Kidney tubule cell (primary cell): Measurements from ENCODE around the gene METTL9.
"Not testable (repeated sequence)": the region's sequence is repeated elsewhere in the genome, so short reads cannot be mapped to it uniquely, and the experiment has no call there.

Experiments
- DNase-seq: peaks from one replicate; pipeline ENCODE4 v3.0.0-alpha.2; 2018; ENCODE audit warnings: low spot score

METTL9 gene

DNA sequence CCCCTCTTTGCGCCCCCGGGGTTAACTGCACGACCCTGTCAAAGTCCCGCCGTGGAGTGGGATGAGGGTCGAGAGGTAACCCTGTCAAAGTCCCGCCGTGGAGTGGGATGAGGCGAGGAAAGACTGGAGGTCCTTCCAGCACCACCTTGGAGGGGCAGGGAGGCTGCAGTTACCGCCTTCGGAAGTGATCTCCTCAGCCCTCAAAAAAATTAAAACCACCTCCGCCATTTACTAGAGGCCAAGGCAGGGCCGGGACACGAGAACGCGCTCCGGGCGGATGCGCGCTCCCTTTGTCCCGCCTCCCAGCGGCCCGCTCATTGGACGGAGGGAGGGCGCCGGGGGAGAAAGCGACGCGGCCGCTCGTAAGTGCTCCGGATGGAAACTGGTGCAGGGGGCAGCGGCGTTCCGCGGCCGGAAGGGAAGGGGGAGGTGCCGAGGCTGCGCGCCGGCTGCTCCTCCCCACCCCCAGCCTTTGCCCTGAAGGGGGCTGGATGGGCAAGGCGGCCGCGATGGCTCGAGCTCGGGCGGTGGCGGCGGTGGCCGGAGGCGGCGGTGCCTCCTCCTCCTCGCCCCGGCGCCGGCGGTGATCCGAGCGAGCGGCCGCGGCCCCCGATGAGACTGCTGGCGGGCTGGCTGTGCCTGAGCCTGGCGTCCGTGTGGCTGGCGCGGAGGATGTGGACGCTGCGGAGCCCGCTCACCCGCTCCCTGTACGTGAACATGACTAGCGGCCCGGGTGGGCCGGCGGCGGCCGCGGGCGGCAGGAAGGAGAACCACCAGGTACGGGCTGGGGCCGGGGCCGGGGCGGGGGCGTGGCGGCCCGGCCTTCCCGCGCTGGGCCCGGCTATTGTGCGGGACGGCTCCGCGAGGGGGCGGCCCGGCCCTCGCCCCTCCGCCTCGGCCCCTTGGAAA is at the start of gene METTL9:
Gene METTL9 (plus strand): TSS at position 456 of the 909 bp plus-strand sequence. CDS start 157 bp downstream, at position 613.
- DNase-seq, result peak; percentile 96

DNA sequence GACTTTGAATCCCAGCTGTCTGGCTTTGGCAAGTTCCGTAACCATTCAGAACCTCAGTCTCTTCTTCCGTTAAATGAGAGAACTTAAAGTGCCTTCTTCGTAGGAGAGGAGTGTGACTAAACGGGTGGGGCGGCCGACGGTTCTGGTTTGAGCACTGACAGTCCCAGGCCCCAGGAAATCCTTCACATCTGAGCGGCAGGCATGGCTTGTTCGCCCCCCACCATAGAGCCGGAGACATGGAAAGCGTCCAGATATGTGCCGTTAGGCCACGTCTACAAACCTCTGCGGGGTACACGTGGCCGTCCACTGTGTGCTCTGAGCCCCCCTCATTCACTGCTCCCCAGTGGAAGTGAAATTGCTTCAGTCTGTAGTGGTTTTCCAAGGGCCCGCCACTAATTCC is 49.4 kb upstream of the METTL9 start:
- DNase-seq, result not testable (repeated sequence)

DNA sequence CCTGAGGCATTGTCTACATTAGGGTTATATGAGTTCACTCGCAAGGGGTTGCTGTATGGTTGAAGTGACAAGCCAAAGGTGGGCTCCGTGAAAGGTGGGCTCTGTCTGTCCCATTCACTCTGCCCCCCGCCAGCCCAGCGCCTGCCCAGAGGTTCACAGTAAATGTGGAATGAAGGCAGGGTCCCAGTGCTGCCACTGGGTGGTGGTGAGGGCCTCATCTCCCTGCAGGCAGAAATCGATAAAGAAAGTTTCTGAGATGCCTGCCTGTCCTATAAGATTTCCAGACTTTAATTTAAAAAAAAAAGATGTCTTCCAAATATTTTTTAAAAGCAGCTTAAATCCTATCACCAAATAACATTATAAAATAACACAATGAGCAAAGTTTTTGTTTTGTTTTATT is 48.9 kb upstream of the METTL9 start:
- not testable (repeated sequence) for DNase-seq

DNA sequence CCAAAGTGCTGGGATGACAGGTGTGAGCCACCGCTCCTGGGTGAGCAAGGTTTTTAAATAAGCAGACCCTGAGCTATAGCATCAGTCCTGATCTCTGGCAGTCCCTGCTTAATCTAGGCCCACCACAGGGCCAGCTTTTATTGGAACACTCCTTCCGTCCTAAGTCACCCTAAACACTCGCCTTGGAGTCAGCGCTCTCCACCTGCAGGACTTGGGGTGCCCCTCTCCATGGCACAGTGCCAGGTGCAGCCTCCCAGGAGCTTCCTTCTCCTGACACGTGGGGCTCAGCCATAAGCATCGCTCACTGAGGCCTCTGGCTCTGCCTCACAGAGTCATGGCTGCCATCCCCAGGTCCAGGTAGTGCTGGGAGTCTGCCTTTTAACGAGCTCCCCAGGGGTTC is 48.3 kb upstream of the METTL9 start:
- not testable (repeated sequence) for DNase-seq

DNA sequence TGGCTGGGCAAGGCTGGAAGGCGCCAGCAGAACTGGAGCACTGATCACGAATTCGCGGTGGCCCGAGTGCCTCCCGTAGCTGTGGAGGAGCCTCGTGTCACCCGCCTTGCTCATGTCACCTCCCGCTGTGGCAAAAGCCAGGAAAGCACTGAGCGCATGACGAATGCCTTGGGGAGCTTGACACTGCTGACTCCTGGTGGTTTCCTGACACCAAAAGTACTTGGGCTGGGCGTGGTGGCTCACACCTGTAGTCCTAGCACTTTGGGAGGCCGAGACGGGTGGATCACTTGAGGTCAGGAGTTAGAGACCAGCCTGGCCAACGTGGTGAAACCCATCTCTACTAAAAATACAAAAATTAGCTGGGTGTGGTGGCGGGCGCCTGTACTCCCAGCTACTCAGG is 47.8 kb upstream of the METTL9 start:
- DNase-seq, result not testable (repeated sequence)

DNA sequence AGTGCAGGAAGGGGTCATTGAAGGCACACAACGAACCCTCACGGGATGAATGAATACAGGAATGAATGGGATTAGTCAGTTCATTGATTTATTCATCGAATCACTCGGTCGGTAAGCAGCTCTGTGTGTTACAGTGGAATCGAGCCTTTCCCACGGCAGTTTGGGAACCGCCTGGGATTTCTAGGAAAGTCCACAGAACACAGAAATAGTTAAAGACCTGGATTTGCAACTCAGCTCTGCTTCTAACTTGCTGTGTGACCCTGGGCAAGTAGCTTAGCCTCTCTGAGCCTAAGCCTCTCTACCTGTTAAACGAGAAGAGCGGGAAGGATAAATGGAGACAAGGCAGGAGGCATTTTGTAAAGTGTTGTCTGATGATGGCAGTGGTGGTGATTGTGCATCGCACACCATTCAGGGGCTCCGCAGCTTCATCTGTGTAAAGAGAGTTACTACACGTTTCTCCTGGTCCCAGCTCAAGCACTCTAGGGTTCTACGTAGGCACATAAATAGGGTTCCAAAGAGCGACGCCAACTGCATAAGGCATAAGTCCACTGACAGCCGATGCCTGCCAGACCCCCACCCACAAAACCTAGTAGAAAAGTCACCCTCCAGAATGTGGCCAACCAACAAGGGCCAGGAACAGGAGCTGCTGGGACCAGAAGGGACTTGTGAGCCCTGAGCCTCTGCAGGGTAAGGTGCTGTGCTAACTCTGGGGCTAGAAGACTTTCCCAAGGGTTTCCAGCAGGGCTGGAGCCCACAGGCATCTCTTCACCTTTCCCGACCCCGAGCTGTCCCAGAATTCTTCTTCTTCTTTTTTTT is 45.7 kb upstream of the METTL9 start:
- DNase-seq, result peak; percentile 58

DNA sequence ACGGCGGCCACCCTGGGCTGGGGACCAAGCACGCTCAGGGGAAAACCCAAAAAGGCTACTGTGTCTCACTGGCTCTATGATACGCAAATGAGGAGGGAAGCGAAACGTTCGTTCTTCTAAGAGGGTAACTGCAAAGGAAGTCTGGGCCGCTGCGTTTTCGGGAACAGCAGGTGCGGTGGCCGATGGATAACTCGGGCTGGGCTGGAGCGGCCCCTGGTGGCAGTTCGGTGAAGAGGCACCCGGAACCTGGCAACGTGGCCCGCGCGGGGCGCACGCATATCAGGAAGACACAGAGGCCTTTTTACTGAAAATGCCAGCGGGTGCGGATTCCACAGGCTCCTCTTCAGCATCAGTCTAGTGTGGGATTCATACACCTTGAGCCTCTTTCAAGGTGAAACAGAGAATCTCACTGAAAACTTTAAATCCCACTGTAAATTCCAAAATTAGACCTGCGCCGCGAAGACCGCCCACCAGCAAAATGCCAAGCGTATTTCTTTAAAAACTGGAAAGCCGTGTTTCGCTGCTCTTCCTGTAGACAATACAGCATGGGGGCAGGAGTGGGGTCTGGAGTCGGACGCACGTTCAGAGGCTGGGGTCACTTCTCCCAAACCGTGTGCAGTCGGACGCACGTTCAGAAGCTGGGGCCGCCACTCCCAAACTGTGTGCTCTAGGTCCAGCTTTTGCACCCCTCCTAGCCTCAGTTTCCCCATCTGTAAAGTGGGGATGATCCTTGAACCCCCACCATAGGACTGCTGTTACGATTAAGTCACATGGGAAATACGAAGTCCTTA is 44.4 kb upstream of the METTL9 start:
- DNase-seq, result peak; percentile 79

DNA sequence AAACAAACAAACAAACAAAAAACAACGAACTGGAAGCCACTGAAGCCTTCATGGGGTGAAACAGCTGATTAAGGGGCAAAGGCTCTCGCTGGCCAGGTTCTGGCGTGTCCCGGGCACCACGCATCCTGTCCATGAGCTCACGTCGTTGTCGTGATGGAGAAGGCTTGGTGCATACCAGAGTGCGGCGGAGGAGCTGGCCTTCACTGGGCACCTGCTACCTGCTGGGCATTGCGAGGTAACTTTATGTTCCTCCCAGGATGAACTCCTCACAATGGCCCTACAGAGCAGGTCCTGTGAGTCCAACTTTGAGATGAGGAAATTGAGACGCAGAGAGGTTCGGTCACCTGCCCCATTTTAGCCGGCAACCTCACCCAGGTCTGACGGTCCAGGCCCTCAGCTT is 43.8 kb upstream of the METTL9 start:
- not testable (repeated sequence) for DNase-seq

DNA sequence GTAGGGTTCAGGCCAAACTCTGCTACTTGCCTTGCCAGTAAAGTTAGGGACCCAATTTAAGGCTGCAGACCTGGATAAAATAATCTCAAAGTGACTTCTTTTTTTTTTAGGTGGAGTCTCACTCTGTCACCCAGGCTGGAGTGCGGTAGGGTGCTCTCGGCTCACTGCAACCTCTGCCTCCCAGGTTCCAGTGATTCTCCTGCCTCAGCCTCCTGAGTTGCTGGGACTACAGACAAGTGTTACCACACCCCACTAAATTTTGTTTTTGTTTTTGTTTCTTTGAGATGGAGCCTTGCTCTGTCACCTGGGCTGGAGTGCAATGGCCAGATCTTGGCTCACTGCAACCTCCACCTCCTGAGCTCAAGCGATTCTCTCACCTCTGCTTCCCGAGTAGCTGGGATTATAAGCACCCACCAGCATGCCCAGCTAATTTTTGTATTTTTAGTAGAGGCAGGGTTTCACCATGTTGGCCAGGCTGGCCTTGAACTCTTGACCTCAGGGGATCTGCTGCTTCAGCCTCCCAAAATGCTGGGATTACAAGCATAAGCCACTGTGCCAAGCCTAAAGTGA is 43.3 kb upstream of the METTL9 start:
- DNase-seq, result not testable (repeated sequence)

DNA sequence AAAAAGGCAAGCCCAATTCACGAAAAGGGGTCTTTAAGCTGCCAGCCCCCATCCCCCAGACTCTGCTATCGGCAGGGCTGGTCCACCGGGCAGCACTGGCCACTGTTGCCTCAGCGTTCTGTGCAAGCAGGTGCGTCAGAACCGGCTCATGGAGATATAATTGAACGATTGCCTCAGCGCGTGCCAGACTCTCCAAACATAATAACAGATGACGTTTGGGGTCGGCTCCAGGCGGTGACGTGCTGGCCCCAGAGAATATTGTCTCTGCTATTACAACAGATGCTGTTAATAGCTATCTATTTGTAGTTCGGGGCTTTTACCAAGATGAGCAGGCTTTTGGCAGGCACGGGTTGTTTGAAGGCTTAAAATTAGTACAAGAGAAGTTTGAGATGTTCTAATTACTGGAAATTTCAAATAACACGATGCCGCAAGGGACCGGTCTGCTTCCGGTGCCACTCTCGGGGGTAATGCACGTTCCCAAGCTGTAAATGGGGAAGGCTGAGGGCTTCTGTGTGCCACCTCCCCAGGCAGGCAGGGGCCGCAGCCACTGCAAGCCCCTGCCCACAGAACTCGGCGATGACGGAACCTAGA is 42.6 kb upstream of the METTL9 start:
- DNase-seq, result not testable (repeated sequence)

DNA sequence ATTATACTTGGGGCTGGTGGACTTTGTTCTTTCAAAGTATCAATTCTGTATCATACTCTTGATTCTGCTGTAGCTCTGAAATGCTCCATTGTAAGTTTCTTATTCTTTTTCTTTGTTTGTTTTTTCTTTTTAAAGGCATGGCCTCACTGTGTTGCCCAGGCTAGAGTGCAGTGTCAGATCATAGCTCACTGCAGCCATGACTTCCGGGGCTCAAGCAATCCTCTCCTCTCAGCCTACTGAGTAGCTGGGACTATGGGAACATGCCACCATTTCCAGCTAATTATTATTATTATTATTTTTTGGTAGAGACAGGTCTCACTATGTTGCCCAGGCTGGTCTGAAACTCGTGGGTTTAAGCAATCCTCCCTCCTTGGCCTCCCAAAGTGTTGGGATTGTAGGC is 38.9 kb upstream of the METTL9 start:
- no peak for DNase-seq

DNA sequence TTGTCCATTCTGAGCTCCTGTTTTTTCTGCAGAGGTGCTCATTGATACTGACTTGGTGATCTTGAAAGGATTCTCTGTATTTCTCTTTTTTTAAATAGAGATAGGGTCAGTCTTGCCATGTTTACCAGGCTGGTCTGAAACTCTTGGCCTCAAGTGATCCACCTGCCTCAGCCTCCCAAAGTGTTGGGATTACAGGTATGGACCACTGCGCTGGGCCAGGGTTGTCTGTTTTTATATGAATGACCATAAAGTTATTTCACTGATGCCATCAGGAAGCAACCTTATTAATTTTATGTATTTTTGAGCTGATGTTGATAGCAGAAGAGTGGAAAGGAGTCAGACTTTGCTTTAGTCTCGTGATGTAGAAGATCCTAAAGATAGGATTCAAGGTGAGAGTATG is 35.7 kb upstream of the METTL9 start:
- no peak for DNase-seq

DNA sequence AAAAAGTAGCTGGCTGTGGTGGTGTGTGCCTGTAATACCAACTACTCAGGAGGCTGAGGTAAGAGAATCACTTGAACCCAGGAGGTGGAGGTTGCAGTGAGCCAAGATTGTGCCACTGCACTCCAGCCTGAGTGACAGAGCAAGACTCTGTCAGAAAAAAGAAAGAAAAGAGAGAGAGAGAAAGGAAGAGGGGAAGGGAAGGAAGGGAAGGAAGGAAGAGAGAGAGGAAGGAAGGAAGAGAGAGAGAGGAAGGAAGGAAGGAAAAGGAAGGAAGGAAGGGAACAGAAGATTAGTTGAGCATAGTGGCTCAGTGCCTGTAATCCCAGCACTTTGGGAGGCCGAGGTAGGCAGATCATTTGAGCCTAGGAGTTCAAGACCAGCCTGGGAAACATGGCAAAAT is 35.0 kb upstream of the METTL9 start:
- DNase-seq, result not testable (repeated sequence)

DNA sequence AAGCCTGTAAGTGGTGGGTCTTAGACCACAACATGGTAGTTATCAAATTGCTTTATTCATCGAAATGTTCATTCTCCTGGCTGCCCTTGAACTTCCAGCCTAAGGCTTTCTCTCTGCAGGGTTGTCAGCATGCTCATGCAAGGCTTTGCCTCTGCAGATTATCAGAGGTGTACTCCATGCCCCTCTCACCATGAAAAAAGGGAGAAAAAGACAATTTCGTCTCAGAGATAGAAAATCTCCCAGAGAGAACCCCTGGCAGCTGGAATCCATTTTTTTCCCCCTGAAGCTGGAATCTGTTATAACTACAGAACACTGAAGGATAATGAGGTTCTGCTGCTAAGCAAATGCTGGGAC is 33.9 kb upstream of the METTL9 start:
- no peak for DNase-seq

DNA sequence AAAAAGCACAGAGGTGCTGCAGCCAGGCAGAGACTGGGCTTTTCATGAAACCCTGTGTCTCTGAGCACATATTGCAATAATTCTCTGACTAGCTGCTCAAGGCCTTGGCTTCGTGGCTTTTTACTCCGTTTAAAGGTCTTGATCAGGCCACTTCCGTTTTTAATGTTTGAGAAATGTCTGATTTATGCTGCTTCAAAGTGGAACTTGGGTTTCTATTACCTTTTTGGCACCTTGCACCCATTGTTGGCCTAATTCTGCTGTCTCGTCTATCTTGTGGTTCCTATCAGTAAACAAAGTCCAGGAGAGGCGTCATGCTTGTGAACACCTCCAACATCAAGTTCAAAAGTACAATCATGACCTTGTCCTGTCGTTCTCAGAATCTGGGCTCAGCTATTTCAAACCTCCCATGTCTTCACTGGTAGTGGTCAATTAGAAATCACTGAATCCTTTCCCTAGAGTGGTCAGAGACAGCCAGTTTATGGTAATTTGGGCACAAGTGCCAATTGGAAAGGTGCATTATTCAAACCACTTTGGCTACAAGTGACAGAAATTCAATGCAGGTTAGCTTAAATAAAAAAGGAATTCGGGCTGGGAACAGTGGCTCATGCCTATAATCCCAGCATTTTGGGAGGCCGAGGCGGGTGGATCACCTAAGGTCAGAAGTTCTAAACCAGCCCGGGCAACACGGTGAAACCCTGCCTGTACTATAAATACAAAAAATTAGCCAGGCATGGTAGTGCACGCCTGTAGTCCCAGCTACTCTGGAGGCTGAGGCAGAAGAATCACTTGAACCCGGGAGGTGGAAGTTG is 33.3 kb upstream of the METTL9 start:
- no peak for DNase-seq

DNA sequence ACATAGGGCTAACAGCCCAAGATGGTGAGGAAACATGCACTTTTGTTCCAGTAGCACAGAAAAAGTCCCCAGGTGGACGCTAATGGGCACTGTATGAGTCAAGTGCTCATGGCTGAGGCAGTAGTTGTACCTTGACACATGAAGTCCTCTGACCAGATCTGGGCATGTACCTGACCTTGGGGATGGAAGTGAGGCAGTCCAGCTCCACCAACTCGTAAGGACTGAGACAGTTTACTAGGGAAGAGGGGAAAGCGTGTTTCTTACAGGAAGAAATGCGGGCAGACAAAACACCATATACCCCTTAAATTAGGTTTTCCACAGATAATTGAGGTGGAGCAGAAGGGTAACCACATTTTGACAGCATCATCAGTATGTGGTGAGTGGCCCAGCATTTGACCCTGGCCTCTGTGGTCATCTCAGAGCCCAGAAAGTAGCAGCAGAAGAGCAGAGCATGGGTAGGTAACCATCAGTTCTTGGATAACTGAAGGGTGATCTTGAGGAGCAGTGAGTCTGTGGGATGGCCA is 32.4 kb upstream of the METTL9 start:
- DNase-seq, result no peak

DNA sequence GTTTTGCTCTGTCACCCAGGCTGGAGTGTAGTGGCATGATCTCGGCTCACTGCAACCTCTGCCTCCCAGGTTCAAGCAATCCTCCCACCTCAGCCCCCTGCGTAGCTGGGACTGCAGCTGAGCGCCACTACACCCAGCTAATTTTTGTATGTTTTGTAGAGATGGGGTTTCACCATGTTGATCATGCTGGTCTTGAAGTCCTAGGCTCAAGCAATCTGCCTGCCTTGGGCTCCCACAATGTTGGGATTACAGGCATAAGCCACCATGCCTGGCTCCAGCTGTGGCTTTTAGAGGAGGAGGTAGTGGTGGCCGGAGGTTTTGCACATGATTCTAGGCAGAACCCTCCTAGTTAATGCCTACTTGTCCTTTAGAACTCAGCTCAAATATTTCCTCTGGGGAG is 31.9 kb upstream of the METTL9 start:
- DNase-seq, result not testable (repeated sequence)

DNA sequence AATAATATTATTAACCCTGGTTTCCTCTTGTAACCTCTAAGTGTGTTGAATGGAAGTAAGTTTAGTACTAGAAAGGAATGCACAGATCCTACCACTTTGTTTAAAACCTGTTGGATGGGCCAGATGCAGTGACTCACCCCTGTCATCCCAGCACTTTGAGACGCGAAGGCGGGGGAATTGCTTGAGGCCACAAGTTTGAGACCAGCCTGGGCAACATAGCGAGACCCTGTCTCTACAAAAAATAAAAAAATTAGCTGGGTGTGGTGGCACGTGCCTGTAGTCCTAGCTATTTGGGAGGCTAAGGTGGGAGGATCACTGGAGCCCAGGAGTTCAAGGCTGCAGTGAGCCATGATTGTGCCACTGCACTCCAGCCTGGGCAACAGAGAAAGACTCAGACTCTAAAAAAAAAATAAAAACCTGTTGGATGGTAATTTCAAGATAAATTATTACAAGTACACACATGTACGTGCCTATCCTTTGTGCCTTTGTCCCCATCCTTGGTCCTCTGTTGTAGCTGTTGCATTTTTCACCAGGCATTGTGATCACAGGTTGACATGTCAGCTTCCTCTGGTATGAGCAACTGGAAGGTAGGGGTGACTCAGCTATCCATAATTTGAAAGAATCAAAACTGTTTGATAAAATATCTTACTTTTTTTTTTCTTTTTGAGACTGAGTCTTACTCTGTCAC is 30.7 kb upstream of the METTL9 start:
- DNase-seq, result no peak

DNA sequence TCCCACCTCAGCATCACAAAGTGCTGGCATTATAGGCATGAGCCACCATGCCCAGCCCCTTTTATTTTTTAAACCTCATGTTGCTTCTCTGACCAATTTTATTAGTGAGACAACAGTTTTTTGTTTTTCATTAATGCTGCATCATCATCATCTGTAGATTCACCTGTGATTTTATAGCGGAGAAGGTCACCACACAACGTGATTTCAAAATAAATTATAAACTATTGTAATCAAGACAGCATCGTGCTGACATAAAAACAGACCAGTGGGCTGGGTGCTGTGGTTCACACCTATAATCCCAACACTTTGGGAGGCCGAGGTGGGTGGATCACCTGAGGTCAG is 28.7 kb upstream of the METTL9 start:
- DNase-seq, result no peak

DNA sequence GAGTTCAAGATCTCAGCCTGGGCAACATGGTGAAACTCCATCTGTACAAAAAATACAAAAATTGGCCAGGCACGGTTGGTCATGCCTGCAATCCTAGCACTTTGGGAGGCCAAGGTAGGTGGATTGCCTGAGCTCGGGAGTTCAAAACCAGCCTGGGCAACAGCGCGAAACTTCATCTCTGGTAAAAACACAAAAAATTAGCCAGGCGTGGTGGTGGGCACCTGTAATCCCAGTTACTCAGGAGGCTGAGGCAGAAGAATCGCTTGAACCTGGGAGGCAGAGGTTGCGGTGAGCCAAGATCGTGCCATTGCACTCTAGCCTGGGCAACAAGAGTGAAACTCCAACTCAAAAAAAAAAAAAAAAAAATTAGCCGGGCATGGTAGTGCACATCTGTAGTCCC is 25.9 kb upstream of the METTL9 start:
- DNase-seq, result not testable (repeated sequence)
